ENCODE measurements around the gene MLH1.

DNA sequence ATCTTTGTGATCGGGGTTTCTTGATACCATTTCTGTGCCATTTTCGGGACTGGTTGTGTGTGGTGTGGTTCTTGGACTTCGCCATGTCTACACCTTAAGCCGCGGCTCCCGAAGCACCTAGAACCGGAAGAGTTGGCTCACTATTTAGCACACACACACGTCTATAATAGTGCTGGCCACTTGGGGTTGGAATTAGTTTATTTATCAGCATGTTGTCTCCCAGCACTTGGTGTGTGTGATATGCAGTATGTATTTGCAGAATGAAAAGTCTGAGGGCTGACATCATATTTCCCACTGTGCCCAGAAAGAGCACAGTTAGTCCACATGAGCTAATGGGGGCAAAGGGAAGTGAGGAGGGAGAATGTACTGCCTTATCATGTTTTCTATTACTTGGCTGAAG lies 23.6 kb downstream of the MLH1 start:
- TF ChIP-seq, protein P1, sequence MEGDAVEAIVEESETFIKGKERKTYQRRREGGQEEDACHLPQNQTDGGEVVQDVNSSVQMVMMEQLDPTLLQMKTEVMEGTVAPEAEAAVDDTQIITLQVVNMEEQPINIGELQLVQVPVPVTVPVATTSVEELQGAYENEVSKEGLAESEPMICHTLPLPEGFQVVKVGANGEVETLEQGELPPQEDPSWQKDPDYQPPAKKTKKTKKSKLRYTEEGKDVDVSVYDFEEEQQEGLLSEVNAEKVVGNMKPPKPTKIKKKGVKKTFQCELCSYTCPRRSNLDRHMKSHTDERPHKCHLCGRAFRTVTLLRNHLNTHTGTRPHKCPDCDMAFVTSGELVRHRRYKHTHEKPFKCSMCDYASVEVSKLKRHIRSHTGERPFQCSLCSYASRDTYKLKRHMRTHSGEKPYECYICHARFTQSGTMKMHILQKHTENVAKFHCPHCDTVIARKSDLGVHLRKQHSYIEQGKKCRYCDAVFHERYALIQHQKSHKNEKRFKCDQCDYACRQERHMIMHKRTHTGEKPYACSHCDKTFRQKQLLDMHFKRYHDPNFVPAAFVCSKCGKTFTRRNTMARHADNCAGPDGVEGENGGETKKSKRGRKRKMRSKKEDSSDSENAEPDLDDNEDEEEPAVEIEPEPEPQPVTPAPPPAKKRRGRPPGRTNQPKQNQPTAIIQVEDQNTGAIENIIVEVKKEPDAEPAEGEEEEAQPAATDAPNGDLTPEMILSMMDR (IDR thresholded peaks at IDR 0.05) = no peak
- TF ChIP-seq POLR2A (IDR thresholded peaks at IDR 0.05) (no peak), EP300 (IDR thresholded peaks at IDR 0.05) (no peak)

All from sigmoid colon (tissue), 4 donors.